ENCODE measurements around the gene DCAF8L1. TPM values are rescaled to one million over a fixed set of nuclear protein-coding genes. Genes with fewer than 3 reads are reported as not detected.

Gene DCAF8L1
- total and polyA plus RNA-seq, 2 of the 4 experiments (the other 2 are of a cell fraction), result not detected

DNA sequence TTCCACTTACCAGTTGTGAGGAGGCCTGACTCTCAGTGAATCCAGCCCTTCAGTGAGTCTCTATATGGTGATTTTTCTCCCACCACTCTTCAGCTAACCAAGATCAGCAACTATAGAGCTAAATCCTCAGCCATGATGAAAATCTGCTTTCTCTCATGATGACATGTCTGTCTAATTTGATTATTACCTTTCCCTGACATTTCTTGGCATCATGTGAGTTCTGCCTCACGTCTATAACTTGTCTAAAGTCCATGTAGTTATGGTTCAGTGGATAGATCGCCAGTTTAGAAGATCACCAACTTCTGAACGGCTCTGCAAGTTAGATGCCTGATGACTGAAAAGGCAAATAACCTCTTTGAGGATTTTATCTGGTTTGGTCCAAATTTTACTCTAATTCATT lies 14.9 kb upstream of the DCAF8L1 start:
- ChIA-PET CTCF (no interaction called here), POLR2A (ENCODE audit: unreplicated experiment) (no interaction called here)
- ATAC-seq (ENCODE audit: low read depth), result no peak
- Histone ChIP-seq H3K79me1 (ENCODE audit: low read depth in 1 of 2, low read length in 2 of 2) (no peaks in the 10 kb centered on the region), H3K9me1 (ENCODE audit: insufficient read depth, low read length) (no peaks in the 10 kb centered on the region), H4K20me1 (ENCODE audit: insufficient read depth, low read length) (no peaks in the 10 kb centered on the region), H3K27me3 (ENCODE audit: control insufficient read depth, insufficient read depth, low read length) (no peaks in the 10 kb centered on the region), H2AFZ (replicated peaks; ENCODE audit: low read length, poor library complexity) (no peak overlapping the region), H2AK5ac (ENCODE audit: low read depth, low read length) (no peak overlapping the region), H3K56ac (ENCODE audit: extremely low read depth, insufficient read depth, low read length) (no peak overlapping the region), H4K8ac (ENCODE audit: low read depth in 2 of 2, low read length in 2 of 2) (no peak overlapping the region), H2BK120ac (ENCODE audit: low read depth, low read length) (no peak overlapping the region), H2BK20ac (ENCODE audit: low read depth, low read length) (no peak overlapping the region), H3K4me3 (ENCODE audit: insufficient read depth, low read depth, low read length) (no peak overlapping the region), H2BK15ac (ENCODE audit: low read depth, low read length) (no peak overlapping the region), H3K9me3 (ENCODE audit: control insufficient read depth, insufficient read depth, low read length) (no peaks in the 10 kb centered on the region), H3K14ac (replicated peaks; ENCODE audit: low read depth, low read length) (no peak overlapping the region), H4K5ac (ENCODE audit: low read depth, low read length) (no peak overlapping the region), H3K18ac (ENCODE audit: low read depth, low read length) (no peak overlapping the region), H3K4me2 (ENCODE audit: low read depth, low read length) (no peak overlapping the region), H3K9ac (ENCODE audit: low read depth, low read length) (no peak overlapping the region), H2AK9ac (replicated peaks; ENCODE audit: low read depth, low read length, poor library complexity) (no peak overlapping the region), H3K36me3 (ENCODE audit: control insufficient read depth, insufficient read depth, low read length) (no peaks in the 10 kb centered on the region), H4K91ac (ENCODE audit: insufficient read depth, low read depth, low read length) (no peak overlapping the region), H3K27ac (ENCODE audit: insufficient read depth, low read length) (no peak overlapping the region), H2BK5ac (ENCODE audit: low read depth, low read length, poor library complexity, severe bottlenecking) (no peak overlapping the region), H3K4ac (ENCODE audit: low read depth, low read length) (no peak overlapping the region), H3K23ac (ENCODE audit: low read depth, low read length) (no peak overlapping the region), H3K4me1 (ENCODE audit: control insufficient read depth, insufficient read depth, low read length) (no peaks in the 10 kb centered on the region)
- dilution Hi-C loops (cut with HindIII; ENCODE audit: low sequenced_read_pairs, unreplicated experiment) (no loop called here), in situ Hi-C loops (cut with MboI; ENCODE audit: low sequenced_read_pairs) (no loop called here), intact Hi-C loops (cut with micrococcal nuclease) (no loop called here)
- BruUV-seq (replicated peaks), result no TSS peak
- WGBS, 2 experiments (ENCODE audit: extremely low coverage in 2 of 2, insufficient read length in 1 of 2), result no CpG with 5 or more reads among the region's 3 CpGs
- no peak for TF ChIP-seq MAFK (IDR thresholded peaks at IDR 0.05; ENCODE audit: low read depth, low read length)
- TF ChIP-seq MAZ (IDR thresholded peaks at IDR 0.05; ENCODE audit: borderline replicate concordance, low read depth, low read length), result no peak
- TF ChIP-seq, protein P1, sequence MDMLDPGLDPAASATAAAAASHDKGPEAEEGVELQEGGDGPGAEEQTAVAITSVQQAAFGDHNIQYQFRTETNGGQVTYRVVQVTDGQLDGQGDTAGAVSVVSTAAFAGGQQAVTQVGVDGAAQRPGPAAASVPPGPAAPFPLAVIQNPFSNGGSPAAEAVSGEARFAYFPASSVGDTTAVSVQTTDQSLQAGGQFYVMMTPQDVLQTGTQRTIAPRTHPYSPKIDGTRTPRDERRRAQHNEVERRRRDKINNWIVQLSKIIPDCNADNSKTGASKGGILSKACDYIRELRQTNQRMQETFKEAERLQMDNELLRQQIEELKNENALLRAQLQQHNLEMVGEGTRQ (IDR thresholded peaks at IDR 0.05; ENCODE audit: low read depth, low read length), result no peak
- TF ChIP-seq NFE2L2 (IDR thresholded peaks at IDR 0.05; ENCODE audit: low read depth, low read length), result no peak
- no peak for TF ChIP-seq BHLHE40 (IDR thresholded peaks at IDR 0.05; ENCODE audit: low read depth, low read length)
- TF ChIP-seq SMC3 (IDR thresholded peaks at IDR 0.05; ENCODE audit: low read depth, low read length), result no peak
- no peak for TF ChIP-seq RCOR1 (IDR thresholded peaks at IDR 0.05; ENCODE audit: insufficient replicate concordance, low read length)
- no peak for TF ChIP-seq CEBPB (IDR thresholded peaks at IDR 0.05; ENCODE audit: low read depth, low read length)
- TF ChIP-seq, protein P2, sequence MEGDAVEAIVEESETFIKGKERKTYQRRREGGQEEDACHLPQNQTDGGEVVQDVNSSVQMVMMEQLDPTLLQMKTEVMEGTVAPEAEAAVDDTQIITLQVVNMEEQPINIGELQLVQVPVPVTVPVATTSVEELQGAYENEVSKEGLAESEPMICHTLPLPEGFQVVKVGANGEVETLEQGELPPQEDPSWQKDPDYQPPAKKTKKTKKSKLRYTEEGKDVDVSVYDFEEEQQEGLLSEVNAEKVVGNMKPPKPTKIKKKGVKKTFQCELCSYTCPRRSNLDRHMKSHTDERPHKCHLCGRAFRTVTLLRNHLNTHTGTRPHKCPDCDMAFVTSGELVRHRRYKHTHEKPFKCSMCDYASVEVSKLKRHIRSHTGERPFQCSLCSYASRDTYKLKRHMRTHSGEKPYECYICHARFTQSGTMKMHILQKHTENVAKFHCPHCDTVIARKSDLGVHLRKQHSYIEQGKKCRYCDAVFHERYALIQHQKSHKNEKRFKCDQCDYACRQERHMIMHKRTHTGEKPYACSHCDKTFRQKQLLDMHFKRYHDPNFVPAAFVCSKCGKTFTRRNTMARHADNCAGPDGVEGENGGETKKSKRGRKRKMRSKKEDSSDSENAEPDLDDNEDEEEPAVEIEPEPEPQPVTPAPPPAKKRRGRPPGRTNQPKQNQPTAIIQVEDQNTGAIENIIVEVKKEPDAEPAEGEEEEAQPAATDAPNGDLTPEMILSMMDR (conservative IDR thresholded peaks at IDR 0.05; ENCODE audit: low read depth, low read length), result no peak
- TF ChIP-seq, protein P3, sequence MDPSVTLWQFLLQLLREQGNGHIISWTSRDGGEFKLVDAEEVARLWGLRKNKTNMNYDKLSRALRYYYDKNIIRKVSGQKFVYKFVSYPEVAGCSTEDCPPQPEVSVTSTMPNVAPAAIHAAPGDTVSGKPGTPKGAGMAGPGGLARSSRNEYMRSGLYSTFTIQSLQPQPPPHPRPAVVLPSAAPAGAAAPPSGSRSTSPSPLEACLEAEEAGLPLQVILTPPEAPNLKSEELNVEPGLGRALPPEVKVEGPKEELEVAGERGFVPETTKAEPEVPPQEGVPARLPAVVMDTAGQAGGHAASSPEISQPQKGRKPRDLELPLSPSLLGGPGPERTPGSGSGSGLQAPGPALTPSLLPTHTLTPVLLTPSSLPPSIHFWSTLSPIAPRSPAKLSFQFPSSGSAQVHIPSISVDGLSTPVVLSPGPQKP (IDR thresholded peaks at IDR 0.05; ENCODE audit: borderline replicate concordance, low read depth, low read length), result no peak
- no peak for TF ChIP-seq MXI1 (IDR thresholded peaks at IDR 0.05; ENCODE audit: borderline replicate concordance, low read depth, low read length)
- no peak for TF ChIP-seq RAD21 (IDR thresholded peaks at IDR 0.05; ENCODE audit: low read length)
- no peak for TF ChIP-seq FOS (IDR thresholded peaks at IDR 0.05; ENCODE audit: low read depth, low read length)
- no peak for TF ChIP-seq POLR2A (IDR thresholded peaks at IDR 0.05; ENCODE audit: low read depth, low read length)
- no peak for TF ChIP-seq CHD1 (IDR thresholded peaks at IDR 0.05; ENCODE audit: low read depth, low read length)
- no peak for DNase-seq
